RCC 7860 (cell line): Measurements from ENCODE around the gene NSL1.

Source experiments
- DNase-seq: peaks from one replicate; pipeline ENCODE4 v3.0.0-alpha.2; 2015; ENCODE audit warnings: low spot score
- FAIRE-seq: peaks from 2 replicates; lab custom pipeline; 2012; peaks lifted over from hg19 to GRCh38; lab: Jason Lieb, UNC

NSL1 gene

DNA sequence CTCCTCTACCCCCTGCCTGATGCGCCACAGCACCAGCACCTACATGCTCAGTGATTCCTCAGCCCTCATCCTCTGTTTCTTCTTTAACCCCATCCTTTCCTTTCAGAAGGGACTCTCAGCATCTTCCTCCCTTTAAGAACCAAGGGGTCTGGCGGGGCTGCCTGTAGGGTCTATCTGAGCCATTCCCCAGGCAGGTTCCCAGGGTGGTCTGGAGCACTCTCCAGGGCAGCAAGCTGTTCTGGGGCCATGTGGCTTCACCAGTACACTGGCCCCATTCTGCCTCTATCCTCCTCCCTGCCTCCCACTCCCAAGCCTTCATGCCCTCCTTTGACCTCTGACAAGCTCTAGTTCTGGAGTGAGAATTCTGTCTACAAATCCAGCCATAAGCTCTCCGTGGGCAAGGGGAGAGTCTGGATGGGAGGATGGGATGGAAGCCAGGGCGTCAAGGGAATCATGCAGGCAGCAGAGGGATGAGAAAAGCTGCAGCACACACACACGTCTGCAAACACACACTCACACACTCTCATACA, 102.3 kb downstream of the NSL1 start:
- no peak for DNase-seq
- no peak for FAIRE-seq

DNA sequence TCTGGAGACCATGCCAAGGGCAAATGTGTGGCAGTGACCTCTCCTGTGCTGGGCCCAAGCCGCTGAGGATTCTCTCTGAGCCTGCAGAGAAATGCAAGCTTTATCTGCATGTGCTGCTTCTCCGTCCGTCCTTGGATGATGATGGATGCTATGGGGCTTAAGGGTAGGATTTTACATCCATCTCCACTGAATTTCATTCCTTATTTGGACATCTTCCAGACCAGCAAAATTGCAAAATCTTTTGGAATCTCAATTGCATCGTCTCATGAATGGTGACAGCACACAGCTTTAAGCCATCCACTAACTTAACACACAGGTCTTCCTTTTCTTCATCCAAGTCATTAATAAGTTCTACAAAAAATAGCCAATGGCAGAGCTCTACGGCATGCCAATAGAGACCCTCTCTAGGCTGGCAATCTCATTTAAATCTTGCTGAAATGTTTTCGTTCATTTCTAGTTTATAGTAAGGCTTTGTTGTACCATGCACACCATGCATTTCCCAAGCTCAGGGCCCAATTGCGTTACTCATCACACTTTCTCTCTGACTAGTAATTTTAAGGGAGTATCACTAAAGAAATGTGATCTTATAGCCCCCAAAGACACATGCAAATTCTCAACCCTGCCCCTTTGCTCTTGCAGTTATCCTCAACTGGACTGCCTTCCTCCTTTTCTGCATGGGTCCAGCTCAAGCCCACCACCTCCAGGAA, 103.1 kb downstream of the NSL1 start:
- FAIRE-seq, result no peak

DNA sequence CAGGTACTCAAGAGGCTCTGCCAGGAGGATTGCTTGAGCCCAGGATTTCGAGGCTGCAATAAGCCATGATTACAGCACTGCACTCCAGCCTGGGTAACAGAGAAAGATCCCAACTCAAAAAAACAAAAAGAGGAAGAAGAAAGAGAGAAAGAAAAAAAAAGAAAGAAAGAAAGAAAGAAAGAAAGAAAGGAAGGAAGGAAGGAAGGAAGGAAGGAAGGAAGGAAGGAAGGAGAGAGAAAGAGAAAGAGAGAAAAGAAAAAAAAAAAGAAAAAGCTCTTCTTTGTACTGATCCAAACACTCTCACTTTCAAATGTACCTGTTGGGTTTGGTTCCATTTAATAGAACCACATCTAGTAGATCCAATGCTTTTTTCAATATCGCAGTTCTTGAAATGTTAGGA, 103.8 kb downstream of the NSL1 start:
- FAIRE-seq, result no peak

More for the DNA sequence above, 103.1 kb downstream of the NSL1 start:
- DNase-seq, result no peak

DNA sequence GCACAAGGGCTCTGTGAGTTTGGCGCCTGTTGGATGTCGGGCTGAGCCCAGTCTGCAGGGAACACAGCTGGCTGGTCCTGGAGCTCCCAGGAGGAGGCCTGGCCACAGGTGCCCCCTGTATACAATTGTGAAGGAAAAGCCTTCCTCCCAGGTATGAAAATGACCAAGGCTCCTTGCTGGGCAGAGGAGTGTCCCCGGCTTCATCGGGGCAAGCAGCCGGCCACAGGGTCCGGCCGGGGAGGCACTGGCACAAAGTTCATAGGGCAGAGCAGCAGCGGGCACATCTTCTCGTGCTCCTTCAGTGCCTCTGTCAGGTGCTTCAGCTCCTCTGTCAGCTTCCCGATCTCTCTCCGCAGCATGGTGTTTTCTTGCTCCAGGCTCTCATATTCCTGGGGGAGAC, 105.0 kb downstream of the NSL1 start:
- DNase-seq, result no peak
- FAIRE-seq, result no peak

More for the DNA sequence above, 103.8 kb downstream of the NSL1 start:
- DNase-seq, result no peak

DNA sequence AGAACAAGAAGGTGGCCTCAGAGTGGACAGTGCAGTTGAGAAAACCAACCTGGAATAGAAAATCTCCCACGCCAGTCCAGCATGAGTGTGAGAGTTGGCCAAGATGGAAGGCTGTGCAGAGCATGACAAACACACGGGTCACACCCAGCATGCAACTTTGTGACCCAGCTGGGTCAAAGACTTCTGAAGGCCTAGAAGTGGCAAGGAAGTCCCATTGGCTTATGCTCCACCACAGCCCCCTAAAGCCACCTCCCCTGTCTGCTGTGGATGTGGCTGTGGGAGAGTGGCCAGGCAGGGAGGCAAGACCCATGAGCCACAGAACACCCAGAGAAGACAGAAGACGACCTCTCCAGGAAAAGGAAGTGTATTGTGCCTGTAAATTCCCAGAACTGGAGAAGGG, 105.5 kb downstream of the NSL1 start:
- FAIRE-seq, result no peak

DNA sequence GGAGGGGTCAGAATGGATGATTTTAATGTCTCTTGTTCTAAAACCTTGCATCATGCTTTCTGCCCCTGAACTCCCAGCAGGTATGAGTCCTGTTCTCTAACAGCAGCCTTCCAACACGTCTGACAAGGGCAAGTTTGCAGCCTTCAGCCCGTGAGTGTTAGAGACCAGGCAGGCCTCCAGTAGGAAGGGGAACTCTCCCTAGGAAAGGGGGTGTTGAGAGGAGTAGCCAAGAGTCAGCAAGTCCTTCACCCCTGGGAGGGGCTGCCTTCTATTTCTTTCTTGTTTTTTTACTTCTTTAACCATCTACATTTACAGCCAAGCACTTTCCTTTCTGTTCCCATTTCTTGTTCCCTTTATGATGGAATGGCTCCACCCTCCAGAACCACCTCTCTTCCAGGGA, 106.1 kb downstream of the NSL1 start:
- DNase-seq (no peak), FAIRE-seq (no peak)

More for the DNA sequence above, 105.5 kb downstream of the NSL1 start:
- DNase-seq, result no peak

DNA sequence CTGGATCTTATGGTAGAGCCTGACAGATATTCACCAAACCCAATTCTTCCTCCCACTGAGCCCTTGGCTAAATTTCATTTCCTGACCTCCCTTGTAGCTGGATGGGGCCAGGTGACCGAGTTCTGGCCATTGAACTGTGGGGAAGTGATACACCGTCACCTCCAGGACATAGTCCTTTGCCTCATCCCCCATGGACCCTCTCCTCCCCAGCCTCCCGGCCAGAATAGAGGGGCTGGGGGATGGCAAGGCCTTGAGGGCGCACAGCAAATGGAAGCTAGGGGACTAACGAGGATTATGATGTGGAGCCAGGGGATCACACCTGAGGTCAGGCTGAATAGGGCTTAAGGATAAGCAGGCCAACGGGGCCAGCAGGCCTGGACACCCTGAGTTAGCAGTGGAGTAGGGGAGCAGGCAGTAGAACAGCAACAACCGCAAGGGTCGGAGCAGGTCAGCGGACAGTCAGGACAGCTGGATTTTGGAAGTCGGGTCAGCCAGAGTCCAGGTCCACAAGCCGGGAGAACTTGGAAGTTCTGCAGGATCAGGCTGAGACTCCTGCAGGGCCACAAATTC, 107.0 kb downstream of the NSL1 start:
- FAIRE-seq, result no peak
- DNase-seq, result no peak

DNA sequence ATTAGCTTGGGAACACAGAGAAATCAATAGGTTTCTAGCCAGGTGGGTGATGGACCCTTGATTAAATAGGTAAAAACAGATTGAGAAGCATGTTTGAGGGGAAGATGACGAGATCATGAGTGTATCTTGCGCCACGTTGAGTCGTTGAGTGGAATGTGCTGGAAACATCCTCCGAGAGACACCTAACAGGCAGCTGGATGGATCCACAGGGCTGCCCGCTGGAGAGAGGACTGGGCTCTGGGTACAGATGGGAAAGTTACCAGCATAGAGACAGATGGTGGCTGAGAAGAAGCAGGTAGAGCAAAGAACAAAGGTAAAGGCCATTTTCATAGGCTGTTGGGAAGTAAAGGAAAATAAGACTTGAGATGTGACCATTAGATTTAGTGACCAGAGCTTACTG, 107.5 kb downstream of the NSL1 start:
- DNase-seq, result no peak
- no peak for FAIRE-seq

DNA sequence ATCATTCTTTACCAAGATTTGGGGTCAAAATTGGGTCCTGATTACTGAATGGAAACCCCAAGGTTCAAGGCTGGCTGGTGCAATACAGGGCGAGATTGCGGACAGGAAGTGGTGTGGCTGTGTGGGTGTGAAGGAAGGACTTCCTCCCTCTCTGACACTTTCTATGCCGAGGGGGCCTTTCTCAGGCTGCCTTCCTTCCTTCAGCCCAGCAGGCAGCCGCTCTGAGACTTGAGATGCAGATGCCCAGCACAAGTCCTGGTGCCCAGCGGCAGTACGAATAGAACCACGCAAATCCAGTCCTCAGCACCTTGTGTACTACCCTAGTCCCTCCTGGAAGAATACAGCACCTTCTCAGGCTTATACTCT, 108.2 kb downstream of the NSL1 start:
- DNase-seq (no peak), FAIRE-seq (no peak)

DNA sequence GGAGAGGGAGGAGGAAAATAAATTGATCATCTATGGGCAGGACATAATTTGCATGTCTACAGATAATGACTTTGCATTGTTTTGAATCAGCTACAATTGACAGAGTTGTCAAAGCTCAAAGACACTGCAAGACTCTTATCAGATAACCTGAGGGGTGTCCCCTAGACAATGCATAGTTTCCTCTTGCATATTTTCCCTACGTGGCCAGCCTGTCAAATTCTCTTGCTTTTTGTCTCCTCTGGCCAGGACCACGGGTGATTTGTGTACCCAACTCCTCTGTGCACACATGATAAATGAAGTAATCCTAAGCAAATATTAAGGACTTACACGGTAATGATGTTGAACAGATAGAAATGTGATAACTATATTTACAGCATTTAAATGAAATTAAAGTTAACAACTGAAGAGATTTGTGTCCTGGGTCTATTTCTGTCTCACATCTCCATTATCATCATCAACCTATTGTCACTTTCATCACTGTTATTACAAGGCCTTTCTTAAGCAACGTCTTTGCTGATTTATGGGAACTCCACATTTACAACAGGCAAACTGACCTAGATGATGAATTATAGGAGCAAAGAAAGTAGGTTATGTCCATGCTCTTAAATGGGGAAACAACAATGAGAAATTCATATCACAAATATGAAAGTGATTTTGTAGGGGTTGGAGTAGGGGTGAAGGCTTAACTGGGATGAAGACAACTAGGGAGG, 110.7 kb downstream of the NSL1 start:
- DNase-seq (no peak), FAIRE-seq (no peak)

DNA sequence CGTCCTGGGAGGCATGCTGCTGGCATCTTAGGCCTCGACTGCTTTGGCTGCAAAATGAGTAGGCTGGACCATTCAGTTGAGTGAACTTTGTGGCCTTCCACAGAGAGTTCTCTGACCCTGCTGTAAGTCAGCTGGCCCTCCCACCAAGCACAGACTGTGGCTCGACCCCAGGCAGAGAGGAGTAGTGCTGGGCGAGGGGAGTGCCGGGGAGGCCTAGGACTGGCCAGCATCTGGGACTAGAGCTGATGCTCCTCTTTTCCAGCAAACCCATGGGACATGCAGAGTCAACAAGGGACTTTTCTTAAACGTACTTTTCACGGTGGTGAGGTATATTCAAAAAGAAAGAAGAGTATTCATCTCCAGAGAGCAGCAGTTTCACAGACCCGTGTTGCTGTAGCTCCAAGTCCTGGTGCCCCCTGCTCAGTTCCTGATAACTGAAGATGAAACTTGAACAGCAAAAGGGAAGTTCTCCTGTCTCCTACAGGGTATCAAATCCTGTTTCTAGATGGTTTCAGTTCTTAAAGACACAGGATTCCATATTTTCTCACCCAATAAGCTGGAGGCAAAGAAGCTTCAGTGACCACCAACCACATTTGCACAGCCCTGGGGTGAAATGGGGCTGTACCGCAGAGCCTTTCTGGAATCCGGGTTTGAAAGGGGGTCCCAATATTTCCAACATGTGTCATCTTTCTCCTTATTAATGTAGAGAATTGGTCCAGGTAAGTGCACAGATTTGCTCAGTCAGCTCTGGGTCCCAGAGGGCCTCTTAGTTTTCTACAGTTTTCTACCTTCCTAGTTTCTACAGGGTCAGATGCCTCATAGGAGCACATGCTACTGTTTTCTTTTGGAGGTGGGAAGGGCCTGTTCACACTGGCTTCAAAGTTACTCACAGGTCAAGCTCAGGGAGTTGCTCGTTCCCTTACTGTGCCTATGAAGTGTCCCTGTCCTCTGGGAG, 112.8 kb downstream of the NSL1 start:
- FAIRE-seq, result no peak
- DNase-seq, result no peak

DNA sequence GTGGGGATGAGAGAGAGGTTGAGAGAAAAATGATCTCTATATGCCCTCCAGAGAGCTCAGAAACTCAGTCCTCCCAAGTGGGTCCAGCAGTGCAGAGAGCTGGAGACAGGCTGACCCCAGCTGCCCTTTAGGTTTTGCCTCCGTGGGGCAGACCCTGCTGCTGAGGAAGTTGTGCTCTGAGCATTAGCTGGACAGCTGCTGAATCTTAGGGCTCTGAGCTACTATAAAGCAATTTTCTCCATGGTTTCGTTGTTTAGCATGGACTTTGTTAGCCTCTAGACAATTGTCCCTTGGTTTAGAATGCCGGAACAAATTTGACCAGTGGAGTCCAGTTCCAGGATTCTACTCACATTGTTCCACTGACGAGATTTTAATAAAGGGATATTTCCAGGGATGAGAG, 114.0 kb downstream of the NSL1 start:
- FAIRE-seq (no peak), DNase-seq (no peak)

DNA sequence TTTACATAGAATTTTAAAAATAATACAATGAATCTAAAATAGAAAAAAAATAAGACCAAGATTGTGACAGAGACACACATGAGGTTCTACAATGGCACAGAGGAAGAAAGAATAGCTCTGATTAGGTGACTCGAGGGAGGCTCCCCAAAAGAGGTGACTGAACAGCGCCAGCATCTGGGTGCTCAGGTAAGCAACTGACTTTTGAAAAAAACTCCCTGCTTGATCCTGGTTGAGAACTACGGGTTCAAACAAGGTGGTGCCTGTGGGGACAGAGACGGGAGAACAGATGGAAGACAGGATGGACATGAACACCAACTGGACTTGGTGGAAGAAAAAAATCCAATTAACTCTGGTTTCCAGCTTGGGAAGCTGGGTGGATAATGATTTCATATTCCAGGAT, 114.4 kb downstream of the NSL1 start:
- DNase-seq (no peak), FAIRE-seq (no peak)
